Measurements from ENCODE around the gene STC2. TPM values are rescaled to one million over a fixed set of nuclear protein-coding genes. Genes with fewer than 3 reads are reported as not detected.
A peak's percentile ranks its signal among the peaks of the same experiment; 100 is the strongest.

STC2 gene
- total RNA-seq, 2 donors from 2014 or later: 0.43 to 1.7 TPM

DNA sequence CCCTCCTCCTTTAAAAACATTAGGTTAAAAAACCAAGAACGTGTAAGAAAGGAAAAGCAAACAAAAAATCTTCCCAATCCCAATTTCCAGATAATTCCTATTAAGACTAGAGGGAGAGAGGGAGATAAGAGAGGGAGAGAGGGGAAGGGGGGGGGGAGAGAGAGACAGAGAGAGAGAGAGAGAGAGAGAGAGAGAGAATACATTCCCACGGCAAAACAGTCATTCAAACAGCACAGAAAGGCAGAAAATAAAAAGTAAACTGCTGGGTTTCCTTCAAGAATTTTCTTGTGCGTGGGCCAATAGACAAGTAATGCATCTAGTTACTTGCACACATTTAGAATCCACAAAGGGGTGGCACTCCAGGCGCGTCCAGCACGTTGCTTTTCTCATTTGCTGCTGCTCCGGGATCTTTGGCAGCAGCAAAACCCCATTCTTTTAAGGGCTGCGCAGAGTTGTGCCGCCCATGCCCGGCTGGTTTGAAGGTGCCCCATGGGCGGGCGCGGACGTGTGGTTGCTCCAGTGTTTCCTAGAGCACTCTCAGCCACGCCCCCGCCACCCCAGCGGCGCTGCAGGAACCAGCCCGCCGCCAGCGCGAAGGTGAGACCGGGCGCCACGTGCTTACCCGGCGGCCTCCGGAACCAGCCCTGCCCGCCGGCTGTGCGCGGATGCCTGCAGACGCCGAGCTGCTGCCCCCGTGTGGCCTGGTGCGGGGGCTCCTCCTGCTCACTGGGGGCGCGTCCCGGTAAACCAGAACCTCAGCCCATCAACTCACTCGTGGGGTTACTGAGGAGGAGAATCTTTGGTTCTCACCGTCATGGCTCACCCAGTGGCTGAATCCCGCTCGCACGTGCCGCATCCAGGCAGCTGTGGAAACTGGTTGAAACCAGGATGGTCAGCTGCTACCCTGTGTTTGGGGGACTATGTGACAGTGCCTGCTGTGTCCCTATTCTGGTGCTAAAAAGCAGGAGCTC, 44.6 kb downstream of the STC2 start:
- intact Hi-C loops (cut with DNase I, micrococcal nuclease): no loop called here
- peak; percentile 99 for ATAC-seq
- peak; percentile 67 to 78 for DNase-seq

DNA sequence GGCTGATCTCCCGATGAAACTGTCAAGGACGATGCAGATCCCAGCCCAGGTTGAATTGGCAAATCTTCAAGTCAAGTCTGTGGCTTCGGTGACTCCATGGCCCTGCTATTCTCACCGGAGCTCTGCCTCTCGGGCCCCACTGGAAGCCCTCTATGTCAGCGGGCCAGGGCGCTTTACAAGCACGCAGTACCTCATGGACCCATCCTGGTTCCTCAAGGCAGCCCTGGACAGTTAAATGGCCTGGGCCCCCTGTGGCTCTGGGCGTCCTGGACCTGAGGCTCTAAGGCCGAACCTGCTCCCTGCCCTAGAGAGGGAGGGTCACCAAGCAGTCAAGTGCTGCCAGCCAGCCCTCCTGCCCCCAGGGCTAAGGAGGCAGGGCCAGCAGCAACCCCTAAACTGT, 45.3 kb downstream of the STC2 start:
- ATAC-seq: no peak
- intact Hi-C loops (cut with DNase I, micrococcal nuclease): no loop called here

DNA sequence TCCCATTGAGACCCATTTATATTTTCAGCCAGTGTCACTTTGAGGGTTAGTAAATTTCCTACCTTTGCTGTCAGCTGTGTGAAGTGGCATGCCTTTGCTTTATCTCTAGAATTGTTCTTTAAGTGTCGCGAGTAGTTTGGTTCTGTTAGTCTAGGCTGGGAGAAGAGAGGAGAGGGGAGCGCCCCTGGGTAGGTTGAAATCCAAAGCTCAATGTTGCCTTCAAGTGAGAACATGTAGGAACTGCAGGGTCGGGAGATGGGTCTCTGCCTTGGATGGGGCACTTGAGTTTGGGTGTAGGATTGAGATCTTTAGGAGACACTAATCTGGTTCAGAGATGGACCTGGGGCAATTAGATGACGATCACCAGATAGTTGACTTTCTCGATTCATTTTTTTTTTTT, 46.3 kb downstream of the STC2 start:
- DNase-seq (no peak), ATAC-seq (no peak)
- intact Hi-C loops (cut with DNase I, micrococcal nuclease): no loop called here

More for the DNA sequence above, 45.3 kb downstream of the STC2 start:
- no peak for DNase-seq

DNA sequence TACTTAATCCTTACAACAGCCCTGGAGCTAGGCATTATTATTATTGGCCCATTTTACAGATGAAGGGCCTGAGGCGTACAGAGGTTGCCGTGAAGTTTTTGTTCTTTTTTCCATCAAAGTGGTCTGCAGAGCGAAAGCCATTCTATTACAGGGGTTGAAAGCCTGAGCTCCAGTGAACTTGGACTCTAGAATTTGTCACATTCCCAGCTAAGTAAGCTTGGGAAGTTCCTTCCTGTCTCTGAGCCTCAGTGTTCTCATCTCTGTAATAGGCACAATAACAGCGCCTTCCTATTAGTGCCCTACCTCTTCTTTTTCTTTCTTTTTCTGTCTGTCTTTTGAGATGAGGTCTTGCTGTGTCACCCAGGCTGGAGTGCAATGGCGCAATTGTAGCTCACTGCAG, 49.0 kb downstream of the STC2 start:
- ATAC-seq: no peak
- intact Hi-C loops (cut with DNase I, micrococcal nuclease): no loop called here
- no peak for DNase-seq

DNA sequence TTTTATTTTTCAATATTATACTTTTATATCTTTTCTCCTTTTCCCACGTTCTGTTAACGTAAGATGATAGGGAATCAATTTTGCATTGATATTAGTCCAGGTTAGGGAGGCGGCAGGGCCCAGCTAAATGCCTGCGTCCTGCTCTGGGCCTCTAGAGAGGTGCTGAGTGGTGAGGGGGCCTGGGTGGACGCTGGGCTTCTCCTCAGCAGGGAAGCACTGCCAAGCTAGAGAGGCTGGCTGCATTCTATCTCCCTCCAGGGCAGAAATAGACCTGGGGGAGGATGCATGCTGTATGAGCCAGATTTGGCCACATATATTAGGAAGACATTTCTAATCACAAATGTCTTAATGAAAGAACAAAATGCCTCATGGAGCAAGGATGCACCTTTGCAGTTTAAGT, 49.6 kb downstream of the STC2 start:
- no peak for DNase-seq
- no peak for ATAC-seq
- intact Hi-C loops (cut with DNase I, micrococcal nuclease): no loop called here

DNA sequence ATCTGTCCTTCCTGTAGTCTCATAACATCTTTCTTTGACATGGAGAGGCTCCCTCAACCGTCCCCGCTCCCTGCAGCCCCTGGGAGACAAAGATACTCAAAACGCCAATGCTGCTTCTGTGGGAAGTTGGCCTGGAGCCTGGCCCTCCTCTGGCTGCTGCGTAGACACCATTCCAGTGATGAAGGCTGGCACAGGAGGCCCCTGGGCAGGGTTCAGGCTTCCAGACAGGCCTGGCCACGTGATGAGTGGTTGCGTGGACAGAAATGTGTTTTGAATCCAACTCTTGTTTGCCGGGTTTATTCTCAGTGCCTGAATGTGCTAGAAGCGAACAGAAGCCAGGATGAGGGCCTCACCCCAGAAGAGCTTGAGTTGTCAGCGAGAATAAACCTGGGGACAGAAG, 50.0 kb downstream of the STC2 start:
- no peak for DNase-seq
- no peak for ATAC-seq
- intact Hi-C loops (cut with DNase I, micrococcal nuclease): no loop called here

DNA sequence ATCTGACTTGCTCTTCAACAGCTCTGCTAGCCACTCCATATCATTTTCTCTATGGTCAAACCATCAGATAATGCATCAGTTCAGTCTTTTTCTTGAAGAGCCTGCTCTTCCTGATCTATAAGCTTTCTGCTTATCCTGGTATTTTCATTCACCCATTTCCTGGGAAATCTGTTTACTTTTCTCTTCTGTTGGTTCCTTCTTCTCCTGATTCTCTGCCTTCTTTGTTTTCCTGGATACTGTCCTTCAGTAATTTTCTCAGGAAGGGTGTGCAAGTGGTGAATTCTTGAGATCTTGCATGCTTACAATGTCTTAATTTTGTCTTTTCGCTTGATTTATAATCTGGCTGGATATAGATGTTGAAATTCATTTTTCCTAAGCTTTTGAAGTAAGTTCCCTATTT, 53.4 kb downstream of the STC2 start:
- no peak for DNase-seq
- intact Hi-C loops (cut with DNase I, micrococcal nuclease): no loop called here
- no peak for ATAC-seq

DNA sequence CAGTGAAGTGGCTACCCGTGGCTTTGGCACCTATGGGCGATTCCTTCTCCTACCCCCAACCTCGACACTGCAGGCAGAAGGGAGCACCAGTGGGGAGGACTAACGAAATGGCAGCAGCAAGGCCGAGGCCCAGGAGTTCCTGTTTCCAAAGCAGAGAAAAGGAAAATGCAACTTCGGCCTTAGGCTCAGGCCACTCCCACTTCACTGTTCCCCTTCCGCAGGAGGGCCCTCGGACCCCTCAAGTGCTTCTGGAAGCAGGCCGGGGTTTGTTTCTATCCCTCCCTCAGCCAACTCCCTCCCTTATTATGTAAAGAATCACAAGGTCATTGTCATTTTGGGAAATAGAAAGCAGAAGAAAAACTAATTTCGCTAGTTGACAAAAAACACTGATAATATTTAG, 56.8 kb downstream of the STC2 start:
- ATAC-seq: no peak
- intact Hi-C loops (cut with DNase I, micrococcal nuclease): no loop called here

DNA sequence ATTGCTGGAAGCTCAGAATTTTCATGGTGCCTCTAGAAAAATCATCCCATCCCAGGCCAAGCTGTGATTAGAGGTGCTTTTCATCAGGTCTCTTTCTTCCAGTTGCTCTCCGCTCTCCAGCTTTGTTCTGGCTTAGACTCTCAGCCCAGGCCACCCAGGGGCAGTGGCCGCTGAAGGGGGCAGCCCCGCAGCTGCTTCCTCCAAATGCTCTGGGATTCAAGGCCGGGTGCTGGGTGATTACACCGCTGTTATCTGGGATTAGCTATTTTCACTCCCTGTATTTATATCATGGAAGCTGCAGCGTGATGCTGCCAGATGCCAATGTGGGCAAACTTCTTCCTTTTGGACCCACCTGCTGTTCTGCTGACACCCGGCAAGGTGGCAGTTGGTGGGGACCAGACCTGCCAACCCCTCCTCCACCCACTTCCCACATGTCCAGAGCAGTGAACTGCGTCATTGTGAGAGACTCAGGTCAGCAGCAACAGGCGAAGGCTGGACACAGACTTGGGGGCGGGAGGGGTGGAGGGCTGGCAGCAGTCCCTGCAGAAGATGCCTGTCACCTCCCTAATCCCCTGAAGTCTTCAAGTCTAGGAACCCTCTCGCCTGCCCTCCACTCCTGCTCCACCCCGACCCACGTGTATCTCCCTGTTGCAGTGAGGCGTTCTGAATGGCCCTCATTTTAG, 59.3 kb downstream of the STC2 start:
- intact Hi-C loops (cut with DNase I, micrococcal nuclease): no loop called here
- no peak for ATAC-seq
- DNase-seq: no peak

More for the DNA sequence above, 56.8 kb downstream of the STC2 start:
- peak in 1 of 2 donors; percentile 10 for DNase-seq

DNA sequence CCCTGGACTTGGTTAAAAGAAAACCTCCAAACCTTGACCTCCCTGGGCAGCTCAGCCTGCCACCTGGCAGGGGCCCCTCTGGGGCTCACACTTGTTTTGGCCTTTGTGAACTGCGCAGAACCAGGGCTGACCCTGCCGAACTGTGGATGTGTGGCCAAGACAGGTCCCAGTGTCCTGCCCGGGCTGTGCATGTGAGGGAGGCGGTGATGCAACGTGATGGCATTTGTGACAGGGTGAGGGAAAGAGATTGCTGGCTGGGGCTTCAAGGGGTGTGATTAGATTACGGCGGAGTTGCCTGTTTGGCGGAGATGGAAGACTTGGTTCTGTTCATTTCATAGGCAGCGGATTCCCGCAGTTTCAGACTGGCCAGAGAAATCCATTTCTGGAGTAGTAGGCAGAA, 62.8 kb downstream of the STC2 start:
- ATAC-seq (no peak), DNase-seq (no peak)
- intact Hi-C loops (cut with DNase I, micrococcal nuclease): no loop called here

Small RNAs within 50 kb of the gene (microRNA-seq; reads per million reads assigned to microRNA genes)
- 0 reads per million in 2 donors for gene MIR8056

Other genes starting within 250 kb of the STC2 start
- gene BNIP1, start 183.9 kb downstream of the STC2 start, total RNA-seq: 10 to 100 TPM in 1 of 2 donors, 1 to 10 TPM in 1; 7.5 to 11.8 TPM
- gene NKX2-5, start 93.2 kb downstream of the STC2 start, total RNA-seq: not detected

Measured in left colon (tissue), 2 donors.